IMR-90 (cell line): ENCODE results near the gene MOB2. TPM values are rescaled to one million over a fixed set of nuclear protein-coding genes. Genes with fewer than 3 reads are reported as not detected.

Experiments used
- ATAC-seq: fragments of 200-7000 bp; cut with Tn5 transposase; 2 replicates; pipeline ENCODE4 v1.9.1; 2020; ENCODE audit warnings: low read depth, mild to moderate bottlenecking, moderate library complexity
- BruUV-seq: library from RNA; stranded (reverse); fragments of 400-500 nt; replicated peaks from 2 replicates; lab custom pipeline; 2021; lab: Mats Ljungman, UMichigan
- CTCF ChIA-PET: fragments of 300-600 bp; formaldehyde crosslinking; extraction: SDS; loops from one replicate; lab custom pipeline; 2021; ENCODE audit warnings: antibody characterized with exemption; lab: Yijun Ruan, JAX
- POLR2A ChIA-PET: fragments of 300-600 bp; sonication (Branson Sonifier 250); formaldehyde crosslinking; loops from one replicate; lab custom pipeline; 2022; ENCODE audit warnings: antibody characterized with exemption; ENCODE audit not compliant: unreplicated experiment; lab: Charles Lee
- DNase-seq: peaks from one replicate; pipeline ENCODE4 v3.0.0; 2013
- H2AFZ ChIP-seq: replicated peaks from 2 replicates; pipeline ENCODE3; 2013; ENCODE audit warnings: low read length, mild to moderate bottlenecking; ENCODE audit not compliant: poor library complexity
- H2AK5ac ChIP-seq: 2 replicates; pipeline ENCODE4 v1.6.1; 2013; ENCODE audit warnings: low read depth, low read length, inconsistent platforms
- H2AK9ac ChIP-seq: replicated peaks from 2 replicates; pipeline ENCODE3; 2013; ENCODE audit warnings: mild to moderate bottlenecking, low read depth, low read length, moderate library complexity; ENCODE audit not compliant: poor library complexity
- H2BK120ac ChIP-seq: 2 replicates; pipeline ENCODE4 v1.6.1; 2013; ENCODE audit warnings: low read depth, low read length, inconsistent platforms
- H2BK15ac ChIP-seq: 3 replicates; pipeline ENCODE4 v1.6.1; 2013; ENCODE audit warnings: low read depth, low read length, inconsistent platforms
- H2BK20ac ChIP-seq: 2 replicates; pipeline ENCODE4 v1.6.1; 2013; ENCODE audit warnings: low read depth, mild to moderate bottlenecking, inconsistent platforms, low read length, moderate library complexity
- H2BK5ac ChIP-seq: 2 replicates; pipeline ENCODE4 v1.6.1; 2013; ENCODE audit warnings: mild to moderate bottlenecking, low read depth, low read length, inconsistent platforms; ENCODE audit not compliant: poor library complexity, severe bottlenecking
- H3K14ac ChIP-seq: replicated peaks from 2 replicates; pipeline ENCODE4 v1.6.1; 2013; ENCODE audit warnings: low read depth, low read length, inconsistent platforms
- H3K18ac ChIP-seq: 2 replicates; pipeline ENCODE4 v1.6.1; 2013; ENCODE audit warnings: low read depth, low read length, control low read depth
- H3K23ac ChIP-seq: 2 replicates; pipeline ENCODE4 v1.6.1; 2013; ENCODE audit warnings: low read depth, low read length, inconsistent platforms
- H3K27ac ChIP-seq: 2 replicates; pipeline ENCODE4 v1.5.1; 2013; ENCODE audit warnings: mild to moderate bottlenecking, control low read depth, low read length; ENCODE audit not compliant: insufficient read depth
- H3K27me3 ChIP-seq: 2 replicates; pipeline ENCODE4 v1.6.1; 2013; ENCODE audit warnings: low read length; ENCODE audit not compliant: control insufficient read depth, insufficient read depth
- H3K36me3 ChIP-seq: 2 replicates; pipeline ENCODE4 v1.6.1; 2013; ENCODE audit warnings: low read length, mixed read lengths; ENCODE audit not compliant: control insufficient read depth, insufficient read depth
- H3K4ac ChIP-seq: 2 replicates; pipeline ENCODE4 v1.6.1; 2013; ENCODE audit warnings: low read depth, low read length, inconsistent platforms
- H3K4me1 ChIP-seq: 2 replicates; pipeline ENCODE4 v1.6.1; 2013; ENCODE audit warnings: low read length, mixed read lengths; ENCODE audit not compliant: control insufficient read depth, insufficient read depth
- H3K4me2 ChIP-seq: 2 replicates; pipeline ENCODE4 v1.6.1; 2013; ENCODE audit warnings: low read depth, mild to moderate bottlenecking, control low read depth, low read length, moderate library complexity
- H3K4me3 ChIP-seq: 2 replicates; pipeline ENCODE4 v1.5.1; 2013; ENCODE audit warnings: low read depth, mild to moderate bottlenecking, control low read depth, low read length, moderate library complexity; ENCODE audit not compliant: insufficient read depth
- H3K56ac ChIP-seq: 2 replicates; pipeline ENCODE4 v1.6.1; 2013; ENCODE audit warnings: low read length, inconsistent platforms; ENCODE audit not compliant: insufficient read depth; ENCODE audit errors: extremely low read depth
- H3K79me1 ChIP-seq, 2 experiments: 2 replicates each; pipeline ENCODE4 v1.6.1; 2013; ENCODE audit warnings: low read length in 2 of 2, inconsistent platforms in 1 of 2, low read depth in 1 of 2
- H3K9ac ChIP-seq: 2 replicates; pipeline ENCODE4 v1.6.1; 2013; ENCODE audit warnings: low read depth, low read length, control low read depth
- H3K9me1 ChIP-seq: 2 replicates; pipeline ENCODE4 v1.6.1; 2013; ENCODE audit warnings: low read length, inconsistent platforms; ENCODE audit not compliant: insufficient read depth
- H3K9me3 ChIP-seq: 2 replicates; pipeline ENCODE4 v1.6.1; 2013; ENCODE audit warnings: low read length; ENCODE audit not compliant: control insufficient read depth, insufficient read depth
- H4K20me1 ChIP-seq: 2 replicates; pipeline ENCODE4 v1.6.1; 2013; ENCODE audit warnings: low read length, inconsistent platforms; ENCODE audit not compliant: insufficient read depth
- H4K5ac ChIP-seq: 2 replicates; pipeline ENCODE4 v1.6.1; 2013; ENCODE audit warnings: mild to moderate bottlenecking, low read depth, low read length, control low read depth
- H4K8ac ChIP-seq, 2 experiments: 2 replicates each; pipeline ENCODE4 v1.6.1; 2013; ENCODE audit warnings: low read depth in 2 of 2, low read length in 2 of 2, control low read depth in 1 of 2, inconsistent platforms in 1 of 2
- H4K91ac ChIP-seq: 2 replicates; pipeline ENCODE4 v1.6.1; 2013; ENCODE audit warnings: low read depth, low read length, inconsistent platforms; ENCODE audit not compliant: insufficient read depth
- BHLHE40 ChIP-seq: fragments of 150-350 bp; IDR thresholded peaks from 2 replicates; pipeline ENCODE4 v1.6.1; 2016; ENCODE audit warnings: mild to moderate bottlenecking, low read depth, low read length
- CEBPB ChIP-seq: IDR thresholded peaks from 2 replicates; pipeline ENCODE4 v1.6.1; 2012; ENCODE audit warnings: low read depth, low read length, improper control_type of control experiment
- CTCF ChIP-seq: conservative IDR thresholded peaks from 2 replicates; pipeline ENCODE4 v1.5.1; 2012; ENCODE audit warnings: mild to moderate bottlenecking, low read depth, low read length, improper control_type of control experiment
- ELK1 ChIP-seq: fragments of 150-350 bp; IDR thresholded peaks from 2 replicates; pipeline ENCODE4 v1.6.1; 2016; ENCODE audit warnings: low read depth, mild to moderate bottlenecking, low read length, moderate library complexity, borderline replicate concordance
- MAFK ChIP-seq: IDR thresholded peaks from 2 replicates; pipeline ENCODE4 v1.6.1; 2012; ENCODE audit warnings: low read depth, low read length, improper control_type of control experiment
- MAZ ChIP-seq: IDR thresholded peaks from 2 replicates; pipeline ENCODE4 v1.6.1; 2012; ENCODE audit warnings: low read depth, mild to moderate bottlenecking, low read length, improper control_type of control experiment, moderate library complexity, borderline replicate concordance
- NFE2L2 ChIP-seq: fragments of 150-350 bp; IDR thresholded peaks from 2 replicates; pipeline ENCODE4 v1.6.1; 2016; ENCODE audit warnings: low read depth, mild to moderate bottlenecking, low read length
- POLR2A ChIP-seq: IDR thresholded peaks from 2 replicates; pipeline ENCODE4 v1.6.1; 2012; ENCODE audit warnings: mild to moderate bottlenecking, low read depth, low read length
- RCOR1 ChIP-seq: IDR thresholded peaks from 2 replicates; pipeline ENCODE4 v1.6.1; 2012; ENCODE audit warnings: mild to moderate bottlenecking, low read length, improper control_type of control experiment; ENCODE audit not compliant: insufficient replicate concordance
- RFX5 ChIP-seq: IDR thresholded peaks from 2 replicates; pipeline ENCODE4 v1.8.0; 2012; ENCODE audit warnings: low read depth, mild to moderate bottlenecking, low read length, moderate library complexity
- SMC3 ChIP-seq: fragments of 150-350 bp; IDR thresholded peaks from 2 replicates; pipeline ENCODE4 v1.6.1; 2016; ENCODE audit warnings: low read depth, mild to moderate bottlenecking, antibody characterized with exemption, low read length, moderate library complexity
- USF2 ChIP-seq: fragments of 150-350 bp; IDR thresholded peaks from 2 replicates; pipeline ENCODE4 v1.6.1; 2017; ENCODE audit warnings: mild to moderate bottlenecking, antibody characterized with exemption, low read length, low read depth
- WGBS, 2 experiments: methylation state at CpG; one replicate each; pipeline versions ENCODE4 v1.1.5 to v1.1.7; 2013; ENCODE audit warnings: missing lambda C conversion rate in 2 of 2; ENCODE audit not compliant: insufficient read length in 1 of 2; ENCODE audit errors: extremely low coverage in 2 of 2; 5-methylcytosine and 5-hydroxymethylcytosine counted together
- dilution Hi-C: fragments of 300-500 bp; cut with HindIII; formaldehyde crosslinking; loops from one replicate; pipeline ENCODE4 v1.14.3; 2018; ENCODE audit warnings: low sequenced_read_pairs; ENCODE audit not compliant: unreplicated experiment
- in situ Hi-C: fragments of 300-500 bp; cut with MboI; formaldehyde crosslinking; loops from 3 replicates; pipeline ENCODE4 v1.14.3; 2019; ENCODE audit warnings: low sequenced_read_pairs, inconsistent platforms, mixed read lengths
- intact Hi-C: fragments of 100-400 bp; cut with micrococcal nuclease; formaldehyde crosslinking; loops from 2 replicates; pipeline ENCODE4 v1.10.0; 2022
- polyA plus RNA-seq, 3 experiments: library from polyadenylated mRNA; depleted of rRNA; stranded (reverse); fragments of >200 nt; gene quantifications; 2 replicates each; pipeline ENCODE4 v1.2.3, GENCODE V29; 2012; ENCODE audit warnings: low replicate concordance in 1 of 3
- total RNA-seq: library from RNA; depleted of rRNA; stranded (reverse); fragments of >200 nt; gene quantifications from 2 replicates; pipeline ENCODE4 v1.2.3, GENCODE V29; 2012

Gene MOB2
- total and polyA plus RNA-seq, 2 of the 4 experiments (the other 2 are of a cell fraction): 23.7 to 36.2 TPM

GRCh38 chr11:1479678-1480118, 6.9 kb downstream of the MOB2 start (continued):
- TF ChIP-seq MAZ (no peak), SMC3 (no peak)

- ATAC-seq (no peak), DNase-seq (no peak)
- no peak overlapping the region for H3K27ac ChIP-seq
- no peak overlapping the region for H3K18ac ChIP-seq
- no peak overlapping the region for H3K23ac ChIP-seq
- peaks cover 30% of the 10 kb centered on the region for H3K36me3 ChIP-seq
- peaks cover 9 to 18% of the 10 kb centered on the region in 2 experiments; a peak in 2 of 4 replicates for H3K79me1 ChIP-seq
- H4K20me1 ChIP-seq: peaks cover 36% of the 10 kb centered on the region
- no peak overlapping the region for H2AK9ac ChIP-seq
- H2BK5ac ChIP-seq: no peak overlapping the region
- H3K4me1 ChIP-seq: peaks cover 2% of the 10 kb centered on the region; the same call in 1 of the 2 replicates
- in situ Hi-C loops (no loop called here), dilution Hi-C loops (no loop called here), intact Hi-C loops (no loop called here)
- no peak overlapping the region for H3K9ac ChIP-seq
- no peaks in the 10 kb centered on the region for H3K9me3 ChIP-seq
- H2AK5ac ChIP-seq: no peak overlapping the region
- H3K14ac ChIP-seq: no peak overlapping the region
- no peak overlapping the region for H3K4me2 ChIP-seq
- H3K27me3 ChIP-seq: no peaks in the 10 kb centered on the region
- no peak overlapping the region for H2AFZ ChIP-seq
- no peak overlapping the region for H2BK15ac ChIP-seq
- WGBS, 2 experiments: 66% methylated on average over 3 of the region's 9 CpGs; no CpG with 5 or more reads in 1 of the 2 experiments
- H2BK120ac ChIP-seq: no peak overlapping the region
- BruUV-seq: no TSS peak
- POLR2A ChIA-PET: no interaction called here
- H3K9me1 ChIP-seq: peaks cover 3% of the 10 kb centered on the region; the same call in 1 of the 2 replicates
- no peak overlapping the region for H3K4me3 ChIP-seq
- CTCF ChIA-PET: no interaction called here
- no peak overlapping the region for H4K8ac ChIP-seq
- no peak overlapping the region for H3K56ac ChIP-seq
- H2BK20ac ChIP-seq: no peak overlapping the region
- no peak overlapping the region for H3K4ac ChIP-seq
- no peak overlapping the region for H4K5ac ChIP-seq
- H4K91ac ChIP-seq: no peak overlapping the region
- TF ChIP-seq ELK1 (no peak), POLR2A (no peak), NFE2L2 (no peak), MAZ (no peak), BHLHE40 (no peak), RCOR1 (no peak), USF2 (no peak), CEBPB (no peak), MAFK (no peak), SMC3 (no peak), CTCF (no peak), RFX5 (no peak)
Observed at GRCh38 chr11:1479006-1479677, 7.4 kb downstream of the MOB2 start.
